ENCODE results near the gene RPL37.
"Not testable (repeated sequence)": the region's sequence is repeated elsewhere in the genome, so short reads cannot be mapped to it uniquely, and the experiment has no call there.

RPL37 gene

GRCh38 chr5:40801771-40802562 lies 33.1 kb downstream of the RPL37 start:
- DNase-seq = no peak
- in situ Hi-C loops (cut with HindIII; ENCODE audit: low pct_ligation_motif_present, low pct_unique_long_range_greater_than_20kb, low sequenced_read_pairs) = no loop called here

GRCh38 chr5:40799258-40799657 lies 35.8 kb downstream of the RPL37 start:
- no peak for DNase-seq
- in situ Hi-C loops (cut with HindIII; ENCODE audit: low pct_ligation_motif_present, low pct_unique_long_range_greater_than_20kb, low sequenced_read_pairs) = no loop called here

DNA sequence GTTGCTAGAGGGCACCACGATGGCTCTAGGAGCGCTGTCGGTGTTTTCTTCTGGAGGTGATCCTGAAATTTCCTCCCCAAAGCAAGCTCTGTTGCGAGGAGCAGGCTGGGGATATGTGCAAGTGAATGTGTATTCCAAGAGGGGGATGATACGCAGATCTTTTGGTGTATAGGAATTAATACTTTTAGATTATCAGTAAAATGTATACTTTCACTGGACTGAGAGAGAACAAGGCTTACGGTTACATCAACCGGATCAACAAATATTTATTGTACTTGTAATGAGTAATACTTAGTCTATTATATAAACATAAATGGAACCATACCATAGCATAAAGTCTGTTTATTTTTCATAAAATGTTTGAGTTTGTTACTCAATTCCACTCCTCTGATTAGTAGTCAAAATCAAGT lies 36.2 kb downstream of the RPL37 start:
- in situ Hi-C loops (cut with HindIII; ENCODE audit: low pct_ligation_motif_present, low pct_unique_long_range_greater_than_20kb, low sequenced_read_pairs) = no loop called here
- DNase-seq = no peak

DNA sequence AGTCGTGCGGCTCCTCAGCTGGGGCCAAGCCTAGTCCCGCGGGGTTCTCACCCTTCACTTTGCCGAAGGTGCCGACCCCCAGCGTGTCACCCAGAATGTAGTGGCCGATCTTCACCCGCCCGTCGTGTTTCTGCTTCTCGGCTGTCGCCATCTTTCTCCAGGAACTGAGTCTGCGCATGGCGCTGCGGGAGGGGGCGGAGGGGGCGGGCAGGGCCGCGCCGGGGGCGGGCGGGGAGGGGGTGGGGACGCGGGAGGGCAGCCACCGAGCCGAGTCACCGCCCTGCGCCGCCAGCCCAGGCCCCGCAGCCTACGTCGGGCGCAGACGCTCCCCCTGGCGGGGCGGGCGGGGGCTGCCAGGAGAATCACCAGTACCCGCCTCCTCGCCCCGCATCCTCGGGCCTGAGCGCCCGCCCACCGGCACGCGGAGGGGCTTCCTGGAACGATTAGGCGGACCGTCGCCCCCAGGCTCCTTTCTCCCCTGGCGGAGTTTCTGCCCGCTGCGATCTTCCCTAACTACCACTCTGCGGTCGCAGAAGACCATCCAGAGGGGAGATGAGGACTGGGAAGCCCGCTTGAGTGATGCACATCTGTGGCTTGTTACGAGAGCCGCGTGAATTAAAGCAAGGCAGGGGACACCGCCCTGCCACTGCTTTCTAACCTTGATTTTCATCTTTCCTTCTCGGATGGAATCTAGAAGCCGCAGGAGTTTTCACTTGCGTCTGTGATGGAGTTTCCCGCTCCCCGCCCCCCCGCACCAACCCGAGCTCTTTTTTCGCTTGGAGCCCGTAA lies 36.8 kb downstream of the RPL37 start, which contains the start of gene PRKAA1:
TSS of gene PRKAA1 (minus strand) at position 363 of the 789 bp plus-strand sequence. CDS start at position 178, 185 bp downstream.
- DNase-seq = peak; percentile 87
- in situ Hi-C loops (cut with HindIII; ENCODE audit: low pct_ligation_motif_present, low pct_unique_long_range_greater_than_20kb, low sequenced_read_pairs) = no loop called here

GRCh38 chr5:40797273-40798011 lies 37.6 kb downstream of the RPL37 start:
- DNase-seq = peak; percentile 71
- in situ Hi-C loops (cut with HindIII; ENCODE audit: low pct_ligation_motif_present, low pct_unique_long_range_greater_than_20kb, low sequenced_read_pairs) = no loop called here

GRCh38 chr5:40796487-40796889 lies 38.5 kb downstream of the RPL37 start:
- no peak for DNase-seq
- in situ Hi-C loops (cut with HindIII; ENCODE audit: low pct_ligation_motif_present, low pct_unique_long_range_greater_than_20kb, low sequenced_read_pairs) = no loop called here

GRCh38 chr5:40794877-40795276 lies 40.1 kb downstream of the RPL37 start:
- in situ Hi-C loops (cut with HindIII; ENCODE audit: low pct_ligation_motif_present, low pct_unique_long_range_greater_than_20kb, low sequenced_read_pairs); DNase-seq: not testable (repeated sequence)

DNA sequence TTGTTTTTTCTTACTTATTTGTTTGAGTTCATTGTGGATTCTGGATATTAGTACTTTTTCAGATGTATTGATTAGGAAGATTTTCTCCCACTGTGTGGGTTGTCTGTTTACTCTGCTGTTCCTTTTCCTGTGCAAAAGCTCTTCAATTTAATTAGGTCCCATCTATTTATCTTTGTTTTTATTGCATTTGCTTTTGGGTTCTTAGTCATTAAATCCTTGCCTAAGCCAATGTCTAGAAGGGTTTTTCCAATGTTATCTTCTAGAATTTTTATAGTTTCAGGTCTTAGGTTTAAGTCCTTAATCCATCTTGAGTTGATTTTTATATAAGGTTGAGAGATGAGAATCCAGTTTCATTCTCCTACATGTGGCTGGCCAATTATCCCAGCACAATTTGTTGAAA lies 40.7 kb downstream of the RPL37 start:
- DNase-seq; in situ Hi-C loops (cut with HindIII; ENCODE audit: low pct_ligation_motif_present, low pct_unique_long_range_greater_than_20kb, low sequenced_read_pairs): not testable (repeated sequence)

DNA sequence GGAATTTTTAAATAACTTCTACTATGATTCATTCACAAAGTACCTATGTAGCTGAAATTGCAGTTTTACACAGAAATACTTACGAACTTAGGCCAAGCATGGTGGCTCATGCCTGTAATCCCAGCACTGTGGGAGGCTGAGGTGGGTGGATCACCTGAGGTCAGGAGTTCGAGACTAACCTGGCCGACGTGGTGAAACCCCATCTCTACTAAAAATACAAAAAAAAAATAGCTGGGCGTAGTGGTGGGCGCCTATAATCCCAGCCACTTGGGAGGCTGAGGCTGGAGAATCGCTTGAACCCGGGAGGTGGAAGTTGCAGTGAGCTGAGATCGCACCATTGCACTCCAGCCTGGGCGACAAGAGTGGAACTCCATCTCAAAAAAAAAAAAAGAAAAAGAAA lies 42.3 kb downstream of the RPL37 start:
- DNase-seq; in situ Hi-C loops (cut with HindIII; ENCODE audit: low pct_ligation_motif_present, low pct_unique_long_range_greater_than_20kb, low sequenced_read_pairs): not testable (repeated sequence)

DNA sequence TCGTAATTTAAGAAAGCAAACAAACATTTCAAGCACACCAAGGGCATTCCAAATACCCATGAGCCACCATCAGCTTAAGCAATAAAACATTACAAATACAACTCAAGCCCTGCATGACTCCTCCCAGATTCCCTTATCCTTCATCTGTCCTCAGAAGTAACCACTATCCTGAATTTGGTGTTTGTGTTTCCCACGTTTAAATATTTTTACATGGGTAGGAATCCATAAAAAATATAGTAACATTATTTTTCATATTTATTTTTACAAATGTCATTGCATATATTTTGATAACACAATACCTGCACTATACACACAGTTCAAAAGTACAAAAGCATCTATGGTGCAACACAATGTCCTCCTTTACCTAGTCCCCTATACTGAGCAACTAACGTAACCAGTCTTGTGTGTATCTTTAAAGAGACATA lies 43.3 kb downstream of the RPL37 start:
- DNase-seq = no peak
- in situ Hi-C loops (cut with HindIII; ENCODE audit: low pct_ligation_motif_present, low pct_unique_long_range_greater_than_20kb, low sequenced_read_pairs) = no loop called here

DNA sequence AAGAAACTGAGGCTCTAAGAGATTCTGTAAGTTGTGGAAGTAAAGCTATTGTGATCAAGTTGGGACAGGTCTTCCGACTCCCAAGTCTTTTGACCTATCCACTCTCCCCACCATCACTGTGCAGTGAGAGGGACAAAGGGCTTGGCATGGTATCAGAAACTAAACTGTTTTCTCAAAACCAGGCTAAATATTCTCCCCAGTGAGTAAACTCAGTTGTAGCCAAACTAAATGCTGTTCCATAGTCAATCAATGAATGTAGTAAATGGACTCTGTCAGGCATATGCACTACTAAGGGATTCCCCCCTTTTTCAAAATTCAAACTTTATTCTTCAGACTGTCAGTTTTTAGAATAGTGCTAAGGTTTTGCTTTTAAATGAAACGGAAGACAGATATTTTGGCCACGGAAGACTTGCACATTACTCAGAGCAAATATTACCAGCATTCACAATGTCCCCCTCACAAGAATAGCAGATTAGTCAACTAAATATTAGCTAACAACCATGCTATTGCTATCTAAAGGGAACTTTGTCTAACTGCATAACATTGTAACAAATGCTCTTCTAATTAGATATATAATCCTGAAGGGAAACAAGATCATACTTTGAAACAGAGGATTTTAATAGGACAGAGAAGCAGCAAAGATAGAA lies 44.0 kb downstream of the RPL37 start:
- no peak for DNase-seq
- in situ Hi-C loops (cut with HindIII; ENCODE audit: low pct_ligation_motif_present, low pct_unique_long_range_greater_than_20kb, low sequenced_read_pairs) = no loop called here

GRCh38 chr5:40788941-40789340 lies 46.1 kb downstream of the RPL37 start:
- DNase-seq; in situ Hi-C loops (cut with HindIII; ENCODE audit: low pct_ligation_motif_present, low pct_unique_long_range_greater_than_20kb, low sequenced_read_pairs): not testable (repeated sequence)

DNA sequence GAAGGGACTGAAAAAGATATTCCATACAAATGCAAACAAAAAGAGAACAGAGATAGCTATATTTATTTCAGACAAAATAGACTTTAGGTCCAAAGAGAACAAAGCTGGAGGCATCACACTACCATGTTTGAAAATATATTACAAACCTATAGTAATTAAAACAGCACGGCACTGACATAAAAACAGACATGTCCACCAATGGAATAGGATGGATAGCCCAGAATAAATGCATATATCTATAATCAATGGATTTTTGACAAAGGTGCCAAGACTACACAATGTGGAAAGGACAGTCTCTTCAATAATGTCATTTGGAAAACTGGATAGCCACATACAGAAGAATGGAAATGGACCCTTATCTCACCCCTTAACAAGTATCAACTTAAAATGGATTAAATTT lies 47.0 kb downstream of the RPL37 start:
- in situ Hi-C loops (cut with HindIII; ENCODE audit: low pct_ligation_motif_present, low pct_unique_long_range_greater_than_20kb, low sequenced_read_pairs) = no loop called here
- DNase-seq = no peak

GRCh38 chr5:40786664-40787063 lies 48.4 kb downstream of the RPL37 start:
- DNase-seq; in situ Hi-C loops (cut with HindIII; ENCODE audit: low pct_ligation_motif_present, low pct_unique_long_range_greater_than_20kb, low sequenced_read_pairs): not testable (repeated sequence)

DNA sequence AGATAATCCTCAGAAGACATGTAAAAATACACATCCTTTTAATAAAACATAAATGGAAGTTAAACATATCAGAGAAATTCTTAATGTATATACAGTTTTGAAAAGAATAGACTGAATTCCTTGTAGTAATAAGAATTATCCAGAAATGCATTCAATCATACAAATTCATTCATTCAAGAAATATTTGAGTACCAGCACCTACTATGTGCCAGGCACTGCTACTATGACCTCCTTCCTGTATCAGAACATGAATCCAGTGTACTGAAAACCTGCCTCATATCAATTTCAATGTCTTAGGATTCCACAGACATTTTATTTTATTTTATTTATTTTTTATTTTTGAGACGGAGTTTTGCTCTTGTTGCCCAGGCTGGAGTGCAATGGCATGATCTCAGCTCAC lies 50.1 kb downstream of the RPL37 start:
- in situ Hi-C loops (cut with HindIII; ENCODE audit: low pct_ligation_motif_present, low pct_unique_long_range_greater_than_20kb, low sequenced_read_pairs) = no loop called here
- DNase-seq = no peak

DNA sequence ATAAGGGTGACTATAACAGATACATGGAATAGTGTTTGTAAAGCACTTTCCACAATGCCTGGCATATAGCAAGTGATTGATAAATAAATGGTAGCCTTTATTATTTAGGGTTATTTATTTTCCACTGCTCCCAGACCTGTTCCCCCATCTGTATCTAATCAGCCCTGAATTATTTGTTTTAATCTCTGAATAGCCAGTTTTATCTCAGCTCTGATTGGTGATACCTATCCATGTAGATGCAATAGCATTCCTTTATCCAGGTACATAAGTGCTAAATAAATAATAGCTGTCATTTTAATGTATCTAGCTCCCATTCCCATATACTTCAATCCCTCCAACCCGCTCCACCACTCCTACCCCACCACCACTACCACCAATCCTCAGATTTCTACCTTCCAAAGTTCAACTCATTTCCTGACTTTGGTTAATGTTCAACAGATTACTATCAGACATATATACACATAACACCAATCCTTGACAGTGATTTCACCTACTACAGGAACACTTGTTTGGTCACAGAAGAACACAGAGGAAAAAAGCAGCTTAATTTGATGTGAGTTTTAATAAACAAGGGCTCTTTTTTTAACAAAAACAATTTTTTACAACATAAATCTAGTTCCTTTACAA lies 50.9 kb downstream of the RPL37 start:
- no peak for DNase-seq
- in situ Hi-C loops (cut with HindIII; ENCODE audit: low pct_ligation_motif_present, low pct_unique_long_range_greater_than_20kb, low sequenced_read_pairs) = no loop called here

DNA sequence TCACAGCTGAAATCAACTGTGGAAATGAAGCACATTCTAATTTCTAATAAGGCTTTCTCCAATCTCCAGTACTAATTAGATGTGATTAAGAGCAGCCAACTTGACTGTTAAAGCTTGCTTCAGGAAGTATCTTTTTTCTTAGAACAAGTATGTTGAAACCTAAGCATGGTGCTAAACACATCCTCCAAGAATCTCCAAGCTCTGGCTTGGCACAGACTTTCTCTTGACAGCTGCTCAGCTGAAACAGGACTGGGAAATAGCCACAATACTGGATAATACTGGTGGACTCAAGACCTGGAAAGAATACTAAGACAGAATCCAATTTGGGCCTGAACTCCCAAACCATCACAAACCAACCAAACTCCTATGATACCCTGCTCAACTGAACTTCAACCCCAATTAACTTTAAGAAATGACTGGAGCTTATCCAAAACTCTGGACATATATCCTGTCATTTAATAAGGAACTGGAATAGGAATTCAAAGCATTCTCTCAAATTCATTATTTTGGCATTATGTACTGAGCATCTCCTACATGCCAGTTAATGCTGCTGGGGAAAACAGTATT lies 53.1 kb downstream of the RPL37 start:
- no peak for DNase-seq
- in situ Hi-C loops (cut with HindIII; ENCODE audit: low pct_ligation_motif_present, low pct_unique_long_range_greater_than_20kb, low sequenced_read_pairs) = no loop called here

GRCh38 chr5:40780858-40781257 lies 54.2 kb downstream of the RPL37 start:
- in situ Hi-C loops (cut with HindIII; ENCODE audit: low pct_ligation_motif_present, low pct_unique_long_range_greater_than_20kb, low sequenced_read_pairs) = no loop called here

More at GRCh38 chr5:40780858-40781257, 54.2 kb downstream of the RPL37 start:
- DNase-seq = no peak

All from ACHN (cell line).